A549 (cell line): ENCODE results near the gene PARVB.

Experiments
- CTCF ChIP-seq: fragments of >200 bp; sonication (Bioruptor Twin); formaldehyde crosslinking; IDR thresholded peaks from 3 replicates; pipeline ENCODE4 v1.5.1; 2016
- ESRRA ChIP-seq: fragments of 150-350 bp; IDR thresholded peaks from 2 replicates; pipeline ENCODE4 v1.6.1; 2014; ENCODE audit warnings: mild to moderate bottlenecking, low read length, borderline replicate concordance

GRCh38 chr22:44165286-44165874 lies 141.3 kb downstream of the PARVB start:
- TF ChIP-seq CTCF (no peak), ESRRA (no peak)
